IgD-negative memory B cell (primary cell): ENCODE data around the gene WDR33. TPM values are rescaled to one million over a fixed set of nuclear protein-coding genes. Genes with fewer than 3 reads are reported as not detected.
"Not testable (repeated sequence)": the region's sequence is repeated elsewhere in the genome, so short reads cannot be mapped to it uniquely, and the experiment has no call there.

ENCODE experiments used
- H3K27ac Mint-ChIP-seq, 3 donors: one replicate each; pipeline ENCODE4 v1.8.0; 2020 to 2022; ENCODE audit warnings: mild to moderate bottlenecking in 3 of 3, mixed read lengths in 3 of 3, moderate library complexity in 1 of 3
- H3K27me3 Mint-ChIP-seq: one replicate; pipeline ENCODE4 v1.8.0; 2021; ENCODE audit warnings: mixed read lengths
- H3K36me3 Mint-ChIP-seq: one replicate; pipeline ENCODE4 v1.8.0; 2020; ENCODE audit warnings: mild to moderate bottlenecking, mixed read lengths
- H3K4me1 Mint-ChIP-seq, 3 donors: one replicate each; pipeline ENCODE4 v1.8.0; 2020 to 2022; ENCODE audit warnings: mixed read lengths in 3 of 3, mild to moderate bottlenecking in 1 of 3
- H3K4me3 Mint-ChIP-seq, 4 donors: one replicate each; pipeline ENCODE4 v1.8.0; 2020 to 2022; ENCODE audit warnings: mild to moderate bottlenecking in 4 of 4, mixed read lengths in 4 of 4, moderate library complexity in 3 of 4
- H3K9me3 Mint-ChIP-seq, 3 donors: one replicate each; pipeline ENCODE4 v1.8.0; 2020 to 2021; ENCODE audit warnings: mixed read lengths in 3 of 3, mild to moderate bottlenecking in 1 of 3
- polyA plus RNA-seq: library from polyadenylated mRNA; unstranded; fragments of 300-500 nt; fragmentation: Illumina TruSeq; gene quantifications from one replicate; pipeline ENCODE4 v1.2.3, GENCODE V29; 2021

Gene WDR33
- 39.5 TPM for polyA plus RNA-seq

- Mint-ChIP-seq H3K27ac (peak within 1 kb of the TSS; percentile 95 to 99 (median 98)), H3K27me3 (no peaks in the 10 kb centered on the region), H3K4me1 (peaks cover 24 to 36% (median 31%) of the 10 kb centered on the region in 3 donors), H3K36me3 (peaks cover 1% of the 10 kb centered on the region), H3K9me3 (no peaks in the 10 kb centered on the region), H3K4me3 (peak within 1 kb of the TSS; percentile 96 to 99 (median 98))
These were observed at the start of gene WDR33 for GRCh38 chr2:127810619-127811396. Gene WDR33 (minus strand): TSS chr2:127811171. CDS start chr2:127770981, 40,190 bp downstream.

DNA sequence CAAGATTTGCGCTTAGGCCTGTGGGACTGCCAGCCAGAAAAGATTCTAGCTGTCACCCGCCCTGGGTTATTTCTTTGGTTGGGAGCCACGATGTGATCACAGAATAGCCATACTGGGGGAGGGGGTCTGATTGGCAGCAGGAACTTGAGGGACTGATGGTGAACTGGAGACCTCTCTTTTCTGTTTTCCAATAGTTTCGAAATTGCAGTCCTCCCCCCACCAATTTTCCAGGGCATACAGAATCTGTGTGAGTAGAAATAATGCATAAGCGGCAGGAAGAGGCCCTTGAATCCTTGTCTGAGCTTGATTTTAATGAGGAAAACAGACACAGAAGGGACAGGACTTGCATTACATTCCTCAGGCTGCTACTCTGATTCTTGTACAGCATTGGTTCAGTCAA is 49.2 kb upstream of the WDR33 start:
- H3K27ac Mint-ChIP-seq: no peak overlapping the region
- peaks cover 13 to 21% (median 16%) of the 10 kb centered on the region in 3 donors for H3K4me1 Mint-ChIP-seq
- H3K4me3 Mint-ChIP-seq: peak overlapping the region in 2 of 4 donors; percentile 65 to 75
- no peaks in the 10 kb centered on the region for H3K27me3 Mint-ChIP-seq
- H3K36me3 Mint-ChIP-seq: peaks cover 7% of the 10 kb centered on the region
- no peaks in the 10 kb centered on the region for H3K9me3 Mint-ChIP-seq

DNA sequence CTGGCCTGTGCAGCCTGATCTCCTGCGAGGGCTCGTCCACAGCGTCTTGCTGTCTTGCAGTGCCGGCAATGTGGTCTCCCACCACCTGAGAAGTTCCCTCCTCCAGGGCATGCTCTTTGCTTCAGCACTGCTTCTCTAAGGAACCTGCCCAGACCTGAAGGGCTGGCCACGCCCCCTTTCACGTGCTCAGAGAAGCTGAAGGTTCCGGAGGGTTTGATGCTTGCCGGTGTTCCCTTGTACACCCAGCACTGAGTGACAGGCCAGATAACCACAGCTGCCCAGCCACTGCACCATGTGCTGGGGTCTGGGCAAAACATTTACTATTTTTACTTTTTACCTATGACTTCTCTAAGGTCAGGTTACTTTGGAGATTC is 48.7 kb upstream of the WDR33 start:
- Mint-ChIP-seq H3K27me3 (no peaks in the 10 kb centered on the region), H3K4me3 (peak overlapping the region; percentile 65 to 93 (median 76)), H3K36me3 (peaks cover 7% of the 10 kb centered on the region), H3K4me1 (peaks cover 14 to 22% (median 16%) of the 10 kb centered on the region in 3 donors), H3K9me3 (no peaks in the 10 kb centered on the region), H3K27ac (peak overlapping the region; percentile 23 to 87 (median 80))

- no peaks in the 10 kb centered on the region for H3K9me3 Mint-ChIP-seq
These were observed 46.4 kb upstream of the WDR33 start for GRCh38 chr2:127857265-127857808.

GRCh38 chr2:127853671-127854070 is 42.7 kb upstream of the WDR33 start:
- H3K36me3 Mint-ChIP-seq: no peaks in the 10 kb centered on the region
- peak overlapping the region in 1 of 3 donors; percentile 15 for H3K27ac Mint-ChIP-seq
- no peak overlapping the region for H3K4me3 Mint-ChIP-seq
- H3K4me1 Mint-ChIP-seq: peaks cover 13 to 23% (median 19%) of the 10 kb centered on the region in 3 donors
- H3K9me3 Mint-ChIP-seq: no peaks in the 10 kb centered on the region
- H3K27me3 Mint-ChIP-seq: no peaks in the 10 kb centered on the region

More at GRCh38 chr2:127857265-127857808, 46.4 kb upstream of the WDR33 start:
- H3K36me3 Mint-ChIP-seq: no peaks in the 10 kb centered on the region
- H3K4me1 Mint-ChIP-seq: peaks cover 16 to 30% (median 27%) of the 10 kb centered on the region in 3 donors
- H3K27me3 Mint-ChIP-seq: no peaks in the 10 kb centered on the region
- H3K27ac Mint-ChIP-seq: peak overlapping the region; percentile 53 to 84 (median 65)
- H3K4me3 Mint-ChIP-seq: peak overlapping the region; percentile 80 to 97 (median 90)

GRCh38 chr2:127852388-127852787 is 41.4 kb upstream of the WDR33 start:
- H3K27me3 Mint-ChIP-seq: no peaks in the 10 kb centered on the region
- H3K27ac Mint-ChIP-seq: peak overlapping the region in 1 of 3 donors; percentile 76
- H3K4me3 Mint-ChIP-seq: no peak overlapping the region
- H3K36me3 Mint-ChIP-seq: no peaks in the 10 kb centered on the region
- peaks cover 10 to 19% (median 17%) of the 10 kb centered on the region in 3 donors for H3K4me1 Mint-ChIP-seq
- H3K9me3 Mint-ChIP-seq: no peaks in the 10 kb centered on the region

DNA sequence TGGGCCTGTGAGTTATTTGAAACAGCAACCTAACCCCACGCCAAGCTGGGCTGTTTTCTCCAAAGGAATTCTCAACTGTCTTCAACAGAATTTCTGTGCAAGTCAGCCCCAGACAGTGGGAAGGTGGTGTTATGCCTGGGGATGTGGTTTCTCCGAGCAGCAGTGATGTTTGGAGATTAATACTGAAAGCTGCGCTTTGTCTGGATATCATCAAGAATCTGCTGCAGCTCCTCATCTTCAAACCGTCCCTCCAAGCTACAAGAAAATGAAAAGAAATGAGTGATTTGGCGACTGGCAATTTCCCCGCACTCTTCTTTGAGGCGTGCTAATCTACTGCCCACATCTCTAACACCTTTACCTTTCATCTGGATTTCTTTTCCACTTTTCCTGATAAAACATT is 37.0 kb upstream of the WDR33 start:
- H3K4me1 Mint-ChIP-seq: peaks cover 0 to 2% (median 2%) of the 10 kb centered on the region in 3 donors
- no peak overlapping the region for H3K27ac Mint-ChIP-seq
- H3K9me3 Mint-ChIP-seq: no peaks in the 10 kb centered on the region
- no peaks in the 10 kb centered on the region for H3K27me3 Mint-ChIP-seq
- peaks cover 11% of the 10 kb centered on the region for H3K36me3 Mint-ChIP-seq
- no peak overlapping the region for H3K4me3 Mint-ChIP-seq

GRCh38 chr2:127844973-127845372 is 34.0 kb upstream of the WDR33 start:
- peaks cover 11% of the 10 kb centered on the region for H3K36me3 Mint-ChIP-seq
- peaks cover 2% of the 10 kb centered on the region for H3K27me3 Mint-ChIP-seq
- no peaks in the 10 kb centered on the region for H3K9me3 Mint-ChIP-seq
- no peak overlapping the region for H3K27ac Mint-ChIP-seq
- peaks cover 0 to 6% (median 0%) of the 10 kb centered on the region in 3 donors for H3K4me1 Mint-ChIP-seq
- no peak overlapping the region for H3K4me3 Mint-ChIP-seq

DNA sequence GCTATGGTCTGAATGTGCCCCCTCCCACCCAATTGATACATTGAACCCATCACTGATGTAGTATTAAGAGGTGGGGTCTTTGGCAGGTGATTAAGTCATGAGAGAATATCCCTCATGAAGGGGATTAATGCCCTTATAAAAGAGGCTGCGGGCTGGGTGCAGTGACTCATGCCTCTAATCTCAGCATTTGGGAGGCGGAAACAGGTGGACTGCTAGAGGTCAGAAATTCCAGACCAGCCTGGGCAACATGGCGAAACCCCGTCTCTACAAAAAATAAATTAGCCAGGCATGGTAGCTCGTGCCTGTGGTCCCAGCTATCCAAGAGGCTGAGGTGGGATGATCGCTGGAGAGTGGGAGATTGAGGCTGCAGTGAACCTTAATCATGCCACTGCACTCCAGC is 32.7 kb upstream of the WDR33 start:
- Mint-ChIP-seq H3K36me3 (peaks cover 11% of the 10 kb centered on the region), H3K27ac (no peak overlapping the region), H3K4me1 (peaks cover 0 to 6% (median 0%) of the 10 kb centered on the region in 3 donors), H3K27me3 (peaks cover 2% of the 10 kb centered on the region), H3K9me3 (no peaks in the 10 kb centered on the region), H3K4me3 (no peak overlapping the region)

DNA sequence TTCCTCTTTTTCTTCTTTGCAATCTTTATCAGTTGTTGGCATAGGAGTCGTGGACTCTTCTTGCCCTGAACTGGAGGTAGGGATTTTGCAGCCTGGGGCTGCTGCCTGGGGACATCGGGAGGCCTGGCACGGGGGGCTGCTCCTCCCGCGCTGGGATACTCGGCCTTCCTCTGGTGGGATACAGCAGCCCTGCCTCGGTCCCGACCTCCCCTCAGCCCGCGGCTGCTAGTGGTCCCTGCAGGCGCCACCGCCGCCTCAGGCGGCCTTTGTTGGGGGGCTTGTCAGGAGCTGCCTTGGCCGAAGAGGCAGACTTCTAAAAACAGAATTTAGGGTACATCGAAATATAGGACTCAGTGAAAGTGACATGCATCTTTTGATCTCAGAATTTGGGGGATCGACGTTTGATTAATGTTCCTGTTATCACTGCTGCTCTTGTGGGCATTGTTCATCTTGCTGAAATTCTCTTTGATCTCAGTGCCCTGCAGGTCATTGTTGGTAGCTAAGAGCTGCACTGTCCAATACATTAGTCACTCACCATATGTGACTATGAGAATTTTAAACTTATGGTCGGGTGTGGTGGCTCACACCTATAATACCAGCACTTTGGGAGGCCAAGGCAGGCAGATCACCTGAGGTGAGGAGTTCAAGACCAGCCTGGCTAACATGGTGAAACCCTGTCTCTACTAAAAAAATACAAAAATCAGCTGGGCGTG is 30.7 kb upstream of the WDR33 start:
- H3K36me3 Mint-ChIP-seq: peaks cover 8% of the 10 kb centered on the region
- no peak overlapping the region for H3K4me3 Mint-ChIP-seq
- H3K27ac Mint-ChIP-seq: no peak overlapping the region
- H3K4me1 Mint-ChIP-seq: peaks cover 0 to 6% (median 2%) of the 10 kb centered on the region in 3 donors
- H3K9me3 Mint-ChIP-seq: no peaks in the 10 kb centered on the region
- peaks cover 2% of the 10 kb centered on the region for H3K27me3 Mint-ChIP-seq

DNA sequence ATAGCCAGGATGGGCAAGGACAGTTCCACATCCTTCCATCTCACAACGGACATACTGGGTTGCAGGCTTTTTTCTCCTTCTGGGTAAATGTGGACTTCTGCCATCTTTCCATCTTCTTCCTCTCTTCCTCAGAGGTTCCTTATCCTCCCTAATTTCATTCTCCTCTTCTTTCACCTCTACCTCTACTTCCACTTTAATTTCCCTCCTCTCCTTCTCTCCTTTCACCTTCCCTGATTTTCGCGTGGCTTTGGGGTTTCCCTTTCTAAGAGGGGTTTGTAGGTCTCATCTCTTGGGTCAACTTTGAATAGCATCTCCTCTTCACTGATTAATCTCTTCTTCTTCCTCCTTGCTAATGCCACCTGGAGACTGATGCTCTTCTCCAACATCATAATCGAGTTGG is 29.9 kb upstream of the WDR33 start:
- Mint-ChIP-seq H3K27me3 (peaks cover 2% of the 10 kb centered on the region), H3K9me3 (no peaks in the 10 kb centered on the region)

GRCh38 chr2:127834951-127835350 is 24.0 kb upstream of the WDR33 start:
- H3K4me3 Mint-ChIP-seq: no peak overlapping the region
- H3K27ac Mint-ChIP-seq: no peak overlapping the region
- H3K9me3 Mint-ChIP-seq: no peaks in the 10 kb centered on the region
- peaks cover 20% of the 10 kb centered on the region for H3K27me3 Mint-ChIP-seq
- H3K4me1 Mint-ChIP-seq: peaks cover 17 to 24% (median 20%) of the 10 kb centered on the region in 3 donors
- peaks cover 2% of the 10 kb centered on the region for H3K36me3 Mint-ChIP-seq

More for the DNA sequence above, 29.9 kb upstream of the WDR33 start:
- Mint-ChIP-seq H3K4me3 (no peak overlapping the region), H3K27ac (no peak overlapping the region), H3K36me3 (peaks cover 4% of the 10 kb centered on the region), H3K4me1 (peaks cover 0 to 6% (median 5%) of the 10 kb centered on the region in 3 donors)

GRCh38 chr2:127829845-127830246 is 18.9 kb upstream of the WDR33 start:
- Mint-ChIP-seq H3K36me3 (peaks cover 2% of the 10 kb centered on the region), H3K27ac (peak overlapping the region; percentile 33 to 73 (median 43)), H3K9me3 (peaks cover 6 to 9% (median 7%) of the 10 kb centered on the region in 3 donors), H3K27me3 (peaks cover 41% of the 10 kb centered on the region), H3K4me1 (peaks cover 30 to 42% (median 38%) of the 10 kb centered on the region in 3 donors), H3K4me3 (peak overlapping the region in 3 of 4 donors; percentile 39 to 88 (median 83))

DNA sequence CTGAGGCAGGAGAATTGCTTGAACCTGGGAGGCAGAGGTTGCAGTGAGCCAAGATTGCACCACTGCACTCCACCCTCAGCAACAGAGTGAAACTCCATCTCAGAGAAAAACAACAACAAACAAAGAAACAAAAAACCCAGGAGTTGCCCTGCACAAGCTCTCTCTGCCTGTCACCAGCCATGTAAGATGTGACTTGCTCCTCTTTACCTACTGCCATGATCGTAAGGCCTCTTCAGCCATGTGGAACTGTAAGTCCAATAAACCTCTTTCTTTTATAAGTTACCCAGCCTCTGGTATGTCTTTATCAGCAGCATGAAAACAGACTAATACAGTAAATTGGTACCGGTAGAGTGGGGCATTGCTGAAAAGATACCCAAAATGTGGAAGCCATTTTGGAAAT is 15.7 kb upstream of the WDR33 start:
- peaks cover 6 to 15% (median 7%) of the 10 kb centered on the region in 3 donors for H3K9me3 Mint-ChIP-seq
- H3K4me3 Mint-ChIP-seq: peak overlapping the region in 1 of 4 donors; percentile 6
- H3K4me1 Mint-ChIP-seq: peaks cover 24 to 34% (median 31%) of the 10 kb centered on the region in 3 donors
- not testable (repeated sequence) for H3K36me3 Mint-ChIP-seq
- H3K27ac Mint-ChIP-seq: peak overlapping the region in 1 of 3 donors; percentile 42
- H3K27me3 Mint-ChIP-seq: peaks cover 29% of the 10 kb centered on the region

GRCh38 chr2:127826047-127826446 is 15.1 kb upstream of the WDR33 start:
- H3K27ac Mint-ChIP-seq: no peak overlapping the region
- H3K4me3 Mint-ChIP-seq: no peak overlapping the region
- H3K4me1 Mint-ChIP-seq: peaks cover 17 to 29% (median 26%) of the 10 kb centered on the region in 3 donors
- H3K27me3 Mint-ChIP-seq: peaks cover 24% of the 10 kb centered on the region
- H3K9me3 Mint-ChIP-seq: peaks cover 6 to 18% (median 10%) of the 10 kb centered on the region in 3 donors
- H3K36me3 Mint-ChIP-seq: no peaks in the 10 kb centered on the region
